ENCODE data around the gene TXNDC11. TPM values are rescaled to one million over a fixed set of nuclear protein-coding genes. Genes with fewer than 3 reads are reported as not detected.

The TXNDC11 gene
- 43.8 and 46.0 TPM in 2 replicates for total RNA-seq

GRCh38 chr16:11742536-11743307 lies at the start of gene TXNDC11:
Gene TXNDC11, minus strand, starts transcription at chr16:11742857. Its CDS starts 127 bp downstream, at chr16:11742730.

GRCh38 chr16:11667824-11668622 lies 74.6 kb downstream of the TXNDC11 start, which contains the start of gene SNN:
Gene SNN, plus strand, starts transcription at chr16:11668455. Its CDS starts 7,605 bp downstream, at chr16:11676060.

Small RNA genes within 50 kb of the gene (small RNA-seq; reads per million reads assigned to genes)
- gene RF00017: not detected

Other genes with a start within 250 kb of the TXNDC11 start
- gene LITAF, start 155.9 kb downstream of the TXNDC11 start, total RNA-seq: 3.3 and 4.0 TPM in 2 replicates
- gene SNN, start 74.4 kb downstream of the TXNDC11 start, total RNA-seq: 30.7 and 43.4 TPM in 2 replicates
- gene ZC3H7A, start 54.4 kb upstream of the TXNDC11 start, total RNA-seq: 40.2 and 43.0 TPM in 2 replicates
- 125 and 152 TPM in 2 replicates for gene RSL1D1, start 108.7 kb upstream of the TXNDC11 start, total RNA-seq
- gene GSPT1, start 173.1 kb upstream of the TXNDC11 start, total RNA-seq: 122 and 133 TPM in 2 replicates
- gene NPIPB2, start 199.2 kb upstream of the TXNDC11 start, total RNA-seq: 2.6 and 4.6 TPM in 2 replicates
- not detected in 2 replicates for gene TNFRSF17, start 222.4 kb upstream of the TXNDC11 start, total RNA-seq
- 11.8 and 16.7 TPM in 2 replicates for gene SNX29, start 233.9 kb upstream of the TXNDC11 start, total RNA-seq

Data from vein endothelial cell (primary cell).